Measurements from ENCODE around the gene ACTRT2. TPM values are rescaled to one million over a fixed set of nuclear protein-coding genes. Genes with fewer than 3 reads are reported as not detected.

Gene ACTRT2
- total RNA-seq, 1 donor from 2014 or later: not detected

- Mint-ChIP-seq H3K4me3 (ENCODE audit: unreplicated experiment) (no peak overlapping the region), H3K9me3 (ENCODE audit: unreplicated experiment) (peaks cover 4% of the 10 kb centered on the region), H3K4me1 (ENCODE audit: low read depth, unreplicated experiment) (no peaks in the 10 kb centered on the region), H3K27me3 (ENCODE audit: unreplicated experiment) (peaks cover 1% of the 10 kb centered on the region), H3K36me3 (ENCODE audit: unreplicated experiment) (no peaks in the 10 kb centered on the region), H3K27ac (ENCODE audit: unreplicated experiment) (no peak overlapping the region)
- no peak for TF ChIP-seq CTCF (IDR thresholded peaks at IDR 0.05; ENCODE audit: partially characterized antibody, unreplicated experiment)
- DNase-seq: no peak
Measured at GRCh38 chr1:3037281-3038040, 16.2 kb downstream of the ACTRT2 start.

GRCh38 chr1:3038113-3038551 is 16.9 kb downstream of the ACTRT2 start:
- Mint-ChIP-seq H3K36me3 (ENCODE audit: unreplicated experiment) (no peaks in the 10 kb centered on the region), H3K27ac (ENCODE audit: unreplicated experiment) (no peak overlapping the region), H3K4me1 (ENCODE audit: low read depth, unreplicated experiment) (no peaks in the 10 kb centered on the region), H3K4me3 (ENCODE audit: unreplicated experiment) (no peak overlapping the region), H3K27me3 (ENCODE audit: unreplicated experiment) (peaks cover 1% of the 10 kb centered on the region), H3K9me3 (ENCODE audit: unreplicated experiment) (peaks cover 4% of the 10 kb centered on the region)
- TF ChIP-seq CTCF (IDR thresholded peaks at IDR 0.05; ENCODE audit: partially characterized antibody, unreplicated experiment): no peak
- DNase-seq: no peak

GRCh38 chr1:3038571-3039181 is 17.4 kb downstream of the ACTRT2 start:
- Mint-ChIP-seq H3K4me1 (ENCODE audit: low read depth, unreplicated experiment) (no peaks in the 10 kb centered on the region), H3K36me3 (ENCODE audit: unreplicated experiment) (no peaks in the 10 kb centered on the region), H3K9me3 (ENCODE audit: unreplicated experiment) (peaks cover 4% of the 10 kb centered on the region), H3K27ac (ENCODE audit: unreplicated experiment) (no peak overlapping the region), H3K27me3 (ENCODE audit: unreplicated experiment) (peaks cover 1% of the 10 kb centered on the region), H3K4me3 (ENCODE audit: unreplicated experiment) (no peak overlapping the region)
- DNase-seq: no peak
- no peak for TF ChIP-seq CTCF (IDR thresholded peaks at IDR 0.05; ENCODE audit: partially characterized antibody, unreplicated experiment)

GRCh38 chr1:3040004-3040403 is 18.7 kb downstream of the ACTRT2 start:
- Mint-ChIP-seq H3K4me1 (ENCODE audit: low read depth, unreplicated experiment) (no peaks in the 10 kb centered on the region), H3K27me3 (ENCODE audit: unreplicated experiment) (peaks cover 1% of the 10 kb centered on the region), H3K4me3 (ENCODE audit: unreplicated experiment) (no peak overlapping the region), H3K36me3 (ENCODE audit: unreplicated experiment) (no peaks in the 10 kb centered on the region), H3K27ac (ENCODE audit: unreplicated experiment) (no peak overlapping the region), H3K9me3 (ENCODE audit: unreplicated experiment) (peaks cover 2% of the 10 kb centered on the region)
- no peak for TF ChIP-seq CTCF (IDR thresholded peaks at IDR 0.05; ENCODE audit: partially characterized antibody, unreplicated experiment)
- DNase-seq: no peak

- Mint-ChIP-seq H3K4me1 (ENCODE audit: low read depth, unreplicated experiment) (no peaks in the 10 kb centered on the region), H3K27me3 (ENCODE audit: unreplicated experiment) (peaks cover 1% of the 10 kb centered on the region), H3K36me3 (ENCODE audit: unreplicated experiment) (no peaks in the 10 kb centered on the region), H3K4me3 (ENCODE audit: unreplicated experiment) (no peak overlapping the region), H3K9me3 (ENCODE audit: unreplicated experiment) (peaks cover 2% of the 10 kb centered on the region), H3K27ac (ENCODE audit: unreplicated experiment) (no peak overlapping the region)
- no peak for DNase-seq
- TF ChIP-seq CTCF (IDR thresholded peaks at IDR 0.05; ENCODE audit: partially characterized antibody, unreplicated experiment): no peak
Measured at GRCh38 chr1:3042481-3042880, 21.2 kb downstream of the ACTRT2 start.

Data from glutamatergic neuron (in vitro differentiated cells).